Neutrophil (primary cell): ENCODE results near the gene CEP97.

ENCODE experiments used
- H3K27ac ChIP-seq: fragments of 200-600 bp; sonication (generic); 2 replicates; pipeline ENCODE4 v1.5.1; 2016; ENCODE audit warnings: mild to moderate bottlenecking, moderate library complexity
- H3K27me3 ChIP-seq: fragments of 200-600 bp; sonication (generic); 2 replicates; pipeline ENCODE4 v1.6.0; 2016; ENCODE audit warnings: mild to moderate bottlenecking
- H3K36me3 ChIP-seq: fragments of 200-600 bp; sonication (generic); 2 replicates; pipeline ENCODE4 v1.5.1; 2017
- H3K4me1 ChIP-seq, 2 experiments: fragments of 200-600 bp in 1 of 2; sonication (generic) in 1 of 2; 1 replicate in 1 of 2; 2 replicates in 1 of 2; pipeline versions ENCODE4 v1.5.1 to v1.6.1; 2013 to 2016; ENCODE audit warnings: low read depth in 1 of 2, low read length in 1 of 2, mild to moderate bottlenecking in 1 of 2, moderate library complexity in 1 of 2; ENCODE audit not compliant: control insufficient read depth in 1 of 2, insufficient read depth in 1 of 2
- H3K4me3 ChIP-seq, 2 experiments: fragments of 200-600 bp in 1 of 2; sonication (generic) in 1 of 2; 1 replicate in 1 of 2; 2 replicates in 1 of 2; pipeline ENCODE4 v1.5.1; 2013 to 2016; ENCODE audit warnings: low read depth in 1 of 2, low read length in 1 of 2, mild to moderate bottlenecking in 1 of 2, moderate library complexity in 1 of 2
- H3K9me3 ChIP-seq: fragments of 200-600 bp; sonication (generic); 2 replicates; pipeline ENCODE4 v1.5.1; 2016
- CTCF ChIP-seq: fragments of 200-600 bp; sonication (generic); IDR thresholded peaks from 2 replicates; pipeline ENCODE4 v1.5.1; 2016; ENCODE audit warnings: antibody characterized with exemption

Gene CEP97

GRCh38 chr3:101810022-101810418 lies 85.6 kb downstream of the CEP97 start:
- H3K4me1 ChIP-seq: peaks cover 17 to 18% of the 10 kb centered on the region in 2 experiments
- H3K4me3 ChIP-seq: no peak overlapping the region
- no peaks in the 10 kb centered on the region for H3K27me3 ChIP-seq
- H3K36me3 ChIP-seq: peaks cover 17% of the 10 kb centered on the region
- peak overlapping the region; percentile 66 for H3K27ac ChIP-seq
- no peak for TF ChIP-seq CTCF
- H3K9me3 ChIP-seq: no peaks in the 10 kb centered on the region

DNA sequence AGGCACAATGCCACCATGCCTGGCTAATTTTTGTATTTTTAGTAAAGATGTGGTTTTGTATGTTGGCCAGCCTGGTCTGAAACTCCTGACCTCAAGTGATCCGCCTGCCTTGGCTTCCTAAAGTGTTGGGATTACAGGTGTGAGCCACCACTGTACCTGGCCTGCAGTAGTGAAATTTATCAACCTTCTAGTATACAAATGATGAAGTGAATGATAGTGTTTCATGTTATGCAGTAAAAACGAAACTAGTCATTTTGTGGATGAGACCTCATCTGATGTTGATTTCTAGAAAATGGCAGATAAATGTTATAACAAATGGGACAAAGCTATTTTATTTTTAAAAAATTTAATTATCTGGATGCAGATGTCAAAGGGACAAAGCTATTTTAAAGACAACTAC lies 87.5 kb downstream of the CEP97 start:
- no peak overlapping the region for H3K27ac ChIP-seq
- peaks cover 12% of the 10 kb centered on the region for H3K36me3 ChIP-seq
- peaks cover 21 to 24% of the 10 kb centered on the region in 2 experiments for H3K4me1 ChIP-seq
- no peak overlapping the region for H3K4me3 ChIP-seq
- no peaks in the 10 kb centered on the region for H3K27me3 ChIP-seq
- TF ChIP-seq CTCF: no peak
- H3K9me3 ChIP-seq: no peaks in the 10 kb centered on the region

DNA sequence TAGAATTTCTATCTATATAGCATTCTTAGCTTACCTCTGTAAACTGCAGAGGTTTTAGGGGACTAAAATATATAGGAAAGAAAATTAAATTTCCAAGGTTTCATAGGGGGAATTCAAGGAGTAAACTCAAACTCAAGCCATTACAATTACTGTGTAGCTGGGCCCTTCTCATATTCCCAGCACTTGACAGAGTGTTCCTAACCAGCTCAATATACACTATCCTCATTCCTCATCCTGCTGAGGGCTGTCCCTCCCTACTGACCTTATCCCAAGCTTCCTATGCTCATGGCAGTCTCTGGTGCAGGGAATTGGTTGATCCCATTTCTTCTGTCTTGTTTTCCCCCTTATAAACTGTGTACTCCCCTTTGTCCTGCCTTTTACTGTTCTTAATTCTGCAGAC lies 88.5 kb downstream of the CEP97 start:
- Histone ChIP-seq H3K4me3 (no peak overlapping the region), H3K9me3 (no peaks in the 10 kb centered on the region), H3K27ac (peak overlapping the region; percentile 8), H3K4me1 (peaks cover 31 to 34% of the 10 kb centered on the region in 2 experiments), H3K27me3 (no peaks in the 10 kb centered on the region), H3K36me3 (peaks cover 5% of the 10 kb centered on the region)
- no peak for TF ChIP-seq CTCF

- no peak overlapping the region for H3K4me3 ChIP-seq
These were observed 89.5 kb downstream of the CEP97 start for GRCh38 chr3:101813817-101814440.

GRCh38 chr3:101814835-101815234 lies 90.4 kb downstream of the CEP97 start:
- Histone ChIP-seq H3K4me1 (peaks cover 41 to 42% of the 10 kb centered on the region in 2 experiments), H3K27ac (no peak overlapping the region), H3K36me3 (peaks cover 5% of the 10 kb centered on the region), H3K9me3 (no peaks in the 10 kb centered on the region), H3K27me3 (no peaks in the 10 kb centered on the region), H3K4me3 (no peak overlapping the region)
- TF ChIP-seq CTCF: no peak

More at GRCh38 chr3:101813817-101814440, 89.5 kb downstream of the CEP97 start:
- Histone ChIP-seq H3K36me3 (peaks cover 5% of the 10 kb centered on the region), H3K9me3 (no peaks in the 10 kb centered on the region), H3K27me3 (no peaks in the 10 kb centered on the region), H3K4me1 (peaks cover 38 to 41% of the 10 kb centered on the region in 2 experiments), H3K27ac (no peak overlapping the region)
- TF ChIP-seq CTCF: peak; percentile 52
